Activated B cell treated with CpG ODN at 0.5 μM for 24 hours (primary cell): ENCODE results near the gene GLB1L3. TPM values are rescaled to one million over a fixed set of nuclear protein-coding genes. Genes with fewer than 3 reads are reported as not detected.

ENCODE experiments used
- ATAC-seq: fragments of 200-7000 bp; cut with Tn5 transposase; one replicate; pipeline ENCODE4 v1.10.0; 2021; ENCODE audit warnings: low read depth, mild to moderate bottlenecking, moderate library complexity
- CTCF ChIA-PET: fragments of 350-600 bp; sonication (Branson Sonifier 250); formaldehyde crosslinking; loops from one replicate; lab custom pipeline; 2021; ENCODE audit warnings: antibody characterized with exemption; lab: Charles Lee
- POLR2A ChIA-PET: fragments of 350-600 bp; sonication (Branson Sonifier 250); formaldehyde crosslinking; loops from one replicate; lab custom pipeline; 2021; ENCODE audit warnings: antibody characterized with exemption; lab: Charles Lee
- DNase-seq: peaks from one replicate; pipeline ENCODE4 v3.0.0; 2022
- H3K27ac Mint-ChIP-seq: one replicate; pipeline ENCODE4 v1.8.0; 2020; ENCODE audit warnings: mixed read lengths
- H3K27me3 Mint-ChIP-seq: one replicate; pipeline ENCODE4 v1.8.0; 2021; ENCODE audit warnings: mixed read lengths
- H3K36me3 Mint-ChIP-seq: one replicate; pipeline ENCODE4 v1.8.0; 2021; ENCODE audit warnings: low read depth, mixed read lengths
- H3K4me1 Mint-ChIP-seq: one replicate; pipeline ENCODE4 v1.8.0; 2021; ENCODE audit warnings: mixed read lengths
- H3K4me3 Mint-ChIP-seq: one replicate; pipeline ENCODE4 v1.8.0; 2020; ENCODE audit warnings: mild to moderate bottlenecking, mixed read lengths
- H3K9me3 Mint-ChIP-seq: one replicate; pipeline ENCODE4 v1.8.0; 2020; ENCODE audit warnings: mixed read lengths
- CTCF ChIP-seq: fragments of 200-600 bp; IDR thresholded peaks from one replicate; pipeline ENCODE4 v1.8.0; 2022; ENCODE audit warnings: antibody characterized with exemption, mild to moderate bottlenecking
- intact Hi-C: fragments of 100-400 bp; cut with micrococcal nuclease; formaldehyde crosslinking; loops from one replicate; pipeline ENCODE4 v1.15.1; 2024
- total RNA-seq: library from RNA; stranded (reverse); gene quantifications from 2 replicates; pipeline ENCODE4 v1.2.3, GENCODE V29; 2022

The GLB1L3 gene
- total RNA-seq, 1 donor from 2014 or later, result not detected

- TF ChIP-seq CTCF, result no peak
- intact Hi-C loops, result no loop called here
- no peaks in the 10 kb centered on the region for H3K9me3 Mint-ChIP-seq
- H3K36me3 Mint-ChIP-seq, result no peaks in the 10 kb centered on the region
- ChIA-PET CTCF (no interaction called here), POLR2A (no interaction called here)
- H3K27me3 Mint-ChIP-seq, result peaks cover 13% of the 10 kb centered on the region
- H3K4me3 Mint-ChIP-seq, result no peak overlapping the region
- no peaks in the 10 kb centered on the region for H3K4me1 Mint-ChIP-seq
- ATAC-seq (no peak), DNase-seq (peak; percentile 26)
- no peak overlapping the region for H3K27ac Mint-ChIP-seq
These were observed 84.1 kb downstream of the GLB1L3 start for GRCh38 chr11:134360050-134360835.

- CTCF ChIA-PET, result no interaction called here
- no peak for TF ChIP-seq CTCF
- peaks cover 13% of the 10 kb centered on the region for H3K27me3 Mint-ChIP-seq
- H3K9me3 Mint-ChIP-seq, result no peaks in the 10 kb centered on the region
- no peak overlapping the region for H3K27ac Mint-ChIP-seq
- H3K36me3 Mint-ChIP-seq, result no peaks in the 10 kb centered on the region
- H3K4me1 Mint-ChIP-seq, result no peaks in the 10 kb centered on the region
- H3K4me3 Mint-ChIP-seq, result no peak overlapping the region
- POLR2A ChIA-PET, result no interaction called here
- ATAC-seq (no peak), DNase-seq (no peak)
- intact Hi-C loops, result no loop called here
These were observed 85.5 kb downstream of the GLB1L3 start for GRCh38 chr11:134361661-134362060.

- ChIA-PET POLR2A (no interaction called here), CTCF (no interaction called here)
- Mint-ChIP-seq H3K4me1 (no peaks in the 10 kb centered on the region), H3K4me3 (no peak overlapping the region), H3K36me3 (no peaks in the 10 kb centered on the region), H3K27ac (no peak overlapping the region), H3K9me3 (no peaks in the 10 kb centered on the region), H3K27me3 (peaks cover 13% of the 10 kb centered on the region)
- TF ChIP-seq CTCF, result no peak
- intact Hi-C loops, result no loop called here
- no peak for DNase-seq
- no peak for ATAC-seq
These were observed 86.2 kb downstream of the GLB1L3 start for GRCh38 chr11:134362192-134362901.

- no peak overlapping the region for H3K27ac Mint-ChIP-seq
- intact Hi-C loops, result no loop called here
- no peaks in the 10 kb centered on the region for H3K36me3 Mint-ChIP-seq
- POLR2A ChIA-PET, result no interaction called here
- TF ChIP-seq CTCF, result no peak
- ATAC-seq (no peak), DNase-seq (no peak)
- CTCF ChIA-PET, result no interaction called here
- no peak overlapping the region for H3K4me3 Mint-ChIP-seq
- H3K9me3 Mint-ChIP-seq, result no peaks in the 10 kb centered on the region
- no peaks in the 10 kb centered on the region for H3K4me1 Mint-ChIP-seq
- peaks cover 11% of the 10 kb centered on the region for H3K27me3 Mint-ChIP-seq
These were observed 87.0 kb downstream of the GLB1L3 start for GRCh38 chr11:134363161-134363560.

GRCh38 chr11:134363592-134363991 lies 87.4 kb downstream of the GLB1L3 start:
- ChIA-PET POLR2A (no interaction called here), CTCF (no interaction called here)
- ATAC-seq (no peak), DNase-seq (no peak)
- H3K27me3 Mint-ChIP-seq, result peaks cover 13% of the 10 kb centered on the region
- no peak overlapping the region for H3K4me3 Mint-ChIP-seq
- H3K27ac Mint-ChIP-seq, result no peak overlapping the region
- no peaks in the 10 kb centered on the region for H3K9me3 Mint-ChIP-seq
- H3K4me1 Mint-ChIP-seq, result no peaks in the 10 kb centered on the region
- TF ChIP-seq CTCF, result no peak
- intact Hi-C loops, result no loop called here
- no peaks in the 10 kb centered on the region for H3K36me3 Mint-ChIP-seq
